Type B pancreatic cell (in vitro differentiated cells): ENCODE measurements around the gene TIMM29. TPM values are rescaled to one million over a fixed set of nuclear protein-coding genes. Genes with fewer than 3 reads are reported as not detected.

Source experiments
- DNase-seq: peaks from one replicate; pipeline ENCODE4 v3.0.0; 2021; ENCODE audit warnings: mixed read lengths; ENCODE audit not compliant: unreplicated experiment; ENCODE audit errors: extremely low spot score
- H3K27ac Mint-ChIP-seq: 2 replicates; pipeline ENCODE4 v1.8.0; 2021; ENCODE audit warnings: mild to moderate bottlenecking, mixed read lengths
- H3K27me3 Mint-ChIP-seq: 2 replicates; pipeline ENCODE4 v1.8.0; 2021; ENCODE audit warnings: mixed read lengths
- H3K36me3 Mint-ChIP-seq: 2 replicates; pipeline ENCODE4 v1.8.0; 2021; ENCODE audit warnings: mixed read lengths
- H3K4me1 Mint-ChIP-seq: one replicate; pipeline ENCODE4 v1.8.0; 2021; ENCODE audit warnings: mixed read lengths; ENCODE audit not compliant: unreplicated experiment
- H3K4me3 Mint-ChIP-seq: 2 replicates; pipeline ENCODE4 v1.8.0; 2021; ENCODE audit warnings: mild to moderate bottlenecking, mixed read lengths
- H3K9me3 Mint-ChIP-seq: 2 replicates; pipeline ENCODE4 v1.8.0; 2021; ENCODE audit warnings: mixed read lengths
- CTCF ChIP-seq: fragments of 200-600 bp; sonication (generic); conservative IDR thresholded peaks from 2 replicates; pipeline ENCODE4 v1.5.0; 2021; ENCODE audit warnings: antibody characterized with exemption, mild to moderate bottlenecking
- total RNA-seq: library from RNA; stranded (reverse); gene quantifications from 2 replicates; pipeline ENCODE4 v1.2.1, GENCODE V29; 2021; ENCODE audit warnings: low replicate concordance

TIMM29 gene
- total RNA-seq, 1 donor from 2014 or later: 31.8 TPM

- Mint-ChIP-seq H3K4me3 (peak overlapping the region; percentile 45), H3K27ac (peak overlapping the region; percentile 88), H3K36me3 (peaks cover 13% of the 10 kb centered on the region), H3K9me3 (no peaks in the 10 kb centered on the region), H3K27me3 (no peaks in the 10 kb centered on the region), H3K4me1 (peaks cover 23% of the 10 kb centered on the region)
- TF ChIP-seq CTCF: no peak
- no peak for DNase-seq
These were observed 29.4 kb upstream of the TIMM29 start for GRCh38 chr19:10899151-10899653.

GRCh38 chr19:10907925-10908324, 20.7 kb upstream of the TIMM29 start:
- Mint-ChIP-seq H3K36me3 (peaks cover 17% of the 10 kb centered on the region), H3K9me3 (no peaks in the 10 kb centered on the region), H3K4me3 (no peak overlapping the region), H3K27me3 (no peaks in the 10 kb centered on the region), H3K4me1 (no peaks in the 10 kb centered on the region), H3K27ac (no peak overlapping the region)
- no peak for TF ChIP-seq CTCF
- DNase-seq: no peak

GRCh38 chr19:10908380-10908960, 20.1 kb upstream of the TIMM29 start:
- Mint-ChIP-seq H3K4me1 (no peaks in the 10 kb centered on the region), H3K36me3 (peaks cover 13% of the 10 kb centered on the region), H3K27ac (no peak overlapping the region), H3K4me3 (no peak overlapping the region), H3K27me3 (no peaks in the 10 kb centered on the region), H3K9me3 (no peaks in the 10 kb centered on the region)
- no peak for DNase-seq
- no peak for TF ChIP-seq CTCF

- no peaks in the 10 kb centered on the region for H3K9me3 Mint-ChIP-seq
- TF ChIP-seq CTCF: no peak
- peaks cover 10% of the 10 kb centered on the region for H3K36me3 Mint-ChIP-seq
- H3K27ac Mint-ChIP-seq: no peak overlapping the region
- H3K4me1 Mint-ChIP-seq: no peaks in the 10 kb centered on the region
- no peak for DNase-seq
- H3K27me3 Mint-ChIP-seq: no peaks in the 10 kb centered on the region
- H3K4me3 Mint-ChIP-seq: no peak overlapping the region
These were observed 16.8 kb upstream of the TIMM29 start for GRCh38 chr19:10911579-10912363.

- DNase-seq: no peak
- Mint-ChIP-seq H3K36me3 (peaks cover 10% of the 10 kb centered on the region), H3K9me3 (no peaks in the 10 kb centered on the region), H3K27me3 (no peaks in the 10 kb centered on the region), H3K27ac (no peak overlapping the region), H3K4me1 (no peaks in the 10 kb centered on the region), H3K4me3 (no peak overlapping the region)
- no peak for TF ChIP-seq CTCF
These were observed 16.0 kb upstream of the TIMM29 start for GRCh38 chr19:10912619-10913018.
